ENCODE results near the gene FADS1.

Gene FADS1

DNA sequence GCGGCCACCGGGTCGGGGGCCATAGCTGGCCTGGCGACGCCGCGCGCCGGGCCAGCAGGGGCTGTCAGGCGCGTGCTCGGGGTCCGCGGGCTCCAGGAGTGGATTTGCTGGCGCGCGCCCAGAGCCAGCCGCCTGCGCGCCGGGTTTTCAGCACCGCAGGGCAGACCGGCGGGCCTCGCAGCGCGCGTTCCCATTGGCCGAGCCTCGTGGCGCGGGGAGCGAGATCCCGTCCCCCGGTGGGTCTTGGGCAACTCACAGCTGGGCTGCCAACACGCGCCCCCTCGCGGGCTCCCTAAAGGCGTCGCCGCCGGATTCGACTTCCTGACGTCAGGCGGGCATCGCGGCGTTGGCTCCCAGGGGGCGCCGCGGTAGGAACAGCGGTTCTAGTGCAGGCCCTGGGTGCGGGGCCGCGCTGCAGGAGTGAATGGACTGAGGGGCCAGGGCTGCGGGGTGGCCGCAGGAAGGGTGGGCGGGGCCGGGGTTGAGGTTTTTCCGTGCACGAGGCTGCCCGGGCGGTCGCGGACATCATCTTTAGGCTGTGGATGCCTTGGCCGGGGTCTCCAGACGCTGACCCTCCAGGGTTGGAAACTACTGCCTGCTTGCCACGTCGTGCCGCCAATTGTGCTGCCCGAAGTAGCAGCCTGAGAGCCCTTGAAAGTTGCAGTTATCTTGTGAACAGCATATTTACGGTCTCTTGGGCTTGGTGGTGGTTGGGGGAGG is at the start of gene FADS1:
FADS1 (minus strand) TSS at position 268 of the 720 bp plus-strand sequence; CDS start at position 194, 74 bp downstream.
- DNase-seq (ENCODE audit: low read depth in 1 of 2, low spot score in 1 of 2): peak; percentile 37 to 65

- no peak for DNase-seq (ENCODE audit: low read depth in 1 of 2, low spot score in 1 of 2)
Observed at GRCh38 chr11:61866231-61866957, 49.6 kb upstream of the FADS1 start.

GRCh38 chr11:61864814-61865775 is 48.3 kb upstream of the FADS1 start:
- DNase-seq (ENCODE audit: low read depth in 1 of 2, low spot score in 1 of 2): no peak

- DNase-seq (ENCODE audit: low read depth in 1 of 2, low spot score in 1 of 2): no peak
Observed at GRCh38 chr11:61863548-61864081, 46.8 kb upstream of the FADS1 start.

GRCh38 chr11:61862714-61863547 is 46.1 kb upstream of the FADS1 start:
- no peak for DNase-seq (ENCODE audit: low read depth in 1 of 2, low spot score in 1 of 2)

- no peak for DNase-seq (ENCODE audit: low read depth in 1 of 2, low spot score in 1 of 2)
Observed at GRCh38 chr11:61861634-61862033, 44.8 kb upstream of the FADS1 start.

DNA sequence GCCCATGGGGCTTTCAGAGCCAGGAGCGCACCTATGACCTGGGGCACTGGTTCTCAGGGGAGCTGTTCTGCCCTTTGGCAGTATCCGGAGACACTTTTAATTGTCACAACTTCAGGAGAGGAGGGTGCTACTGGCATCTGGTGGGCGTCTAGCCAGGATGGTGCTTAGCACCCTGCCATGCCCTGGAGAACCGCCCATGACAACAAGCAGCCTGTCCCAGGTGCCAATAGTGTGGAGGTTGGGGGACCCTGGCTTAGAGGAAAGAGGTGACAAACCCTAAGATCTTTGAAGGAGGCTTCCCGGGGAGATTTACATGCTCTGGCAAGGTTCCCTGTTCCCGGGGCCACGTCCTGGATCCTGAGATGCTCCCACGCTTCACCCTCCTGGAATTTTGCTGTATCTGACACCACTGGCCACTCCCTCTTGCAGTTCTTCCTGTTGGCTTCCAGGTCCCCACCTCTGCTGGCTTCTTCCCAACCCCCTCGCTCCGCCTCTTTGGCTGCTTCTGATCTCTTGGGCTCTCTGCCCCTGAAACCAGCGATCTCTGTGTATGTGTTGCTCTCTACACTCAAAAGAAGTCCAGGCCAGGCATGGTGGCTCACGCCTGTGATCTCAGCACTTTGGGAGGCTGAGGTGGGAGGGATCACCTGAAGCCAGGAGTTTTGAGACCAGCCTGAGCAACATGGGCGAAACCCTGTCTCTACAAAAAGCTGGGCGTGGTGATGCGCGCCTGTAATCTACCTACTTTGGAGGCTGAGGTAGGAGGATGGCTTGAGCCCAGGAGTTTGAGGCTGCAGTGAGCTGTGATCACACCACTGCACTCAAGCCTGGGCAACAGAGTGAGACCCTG is 43.5 kb upstream of the FADS1 start:
- no peak for DNase-seq (ENCODE audit: low read depth in 1 of 2, low spot score in 1 of 2)

- DNase-seq (ENCODE audit: low read depth in 1 of 2, low spot score in 1 of 2): no peak
Observed at GRCh38 chr11:61855939-61856680, 39.3 kb upstream of the FADS1 start.

DNA sequence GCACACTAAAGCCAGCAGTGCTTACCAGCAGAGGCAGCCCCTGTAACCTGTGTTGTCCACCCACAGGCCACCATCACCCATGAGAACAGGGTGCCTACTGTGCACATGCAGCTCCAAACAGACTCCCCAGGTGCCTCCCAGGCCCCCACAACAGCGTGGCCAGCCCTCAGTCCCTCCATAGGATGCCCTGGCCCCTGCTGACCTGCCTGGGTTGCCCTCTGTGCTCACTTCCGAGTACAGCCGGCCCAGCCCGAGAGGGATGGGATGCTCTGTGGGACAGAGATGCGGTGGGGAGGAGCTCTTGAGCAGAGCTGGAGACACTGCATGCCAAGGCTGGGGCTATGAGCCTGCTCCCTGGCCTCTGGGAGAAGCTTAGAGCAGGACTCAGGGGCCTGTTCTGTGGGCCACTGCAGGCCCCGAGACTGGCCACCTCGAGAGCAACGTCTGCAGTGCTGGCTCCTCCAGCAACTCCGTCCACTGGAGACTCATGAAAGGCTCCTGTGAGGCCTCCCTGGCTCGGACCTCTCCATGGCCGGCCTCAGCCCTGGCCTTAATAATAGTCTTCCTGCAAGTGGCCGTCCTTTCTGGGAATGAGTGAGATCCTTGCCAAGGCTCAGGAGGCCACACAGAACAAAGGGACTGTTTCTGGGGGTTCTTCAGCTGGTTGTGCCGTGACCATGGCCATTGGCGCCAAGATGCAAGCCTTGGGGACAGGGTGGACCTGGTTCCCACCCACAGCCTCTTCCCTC is 38.3 kb upstream of the FADS1 start:
- no peak for DNase-seq (ENCODE audit: low read depth in 1 of 2, low spot score in 1 of 2)

DNA sequence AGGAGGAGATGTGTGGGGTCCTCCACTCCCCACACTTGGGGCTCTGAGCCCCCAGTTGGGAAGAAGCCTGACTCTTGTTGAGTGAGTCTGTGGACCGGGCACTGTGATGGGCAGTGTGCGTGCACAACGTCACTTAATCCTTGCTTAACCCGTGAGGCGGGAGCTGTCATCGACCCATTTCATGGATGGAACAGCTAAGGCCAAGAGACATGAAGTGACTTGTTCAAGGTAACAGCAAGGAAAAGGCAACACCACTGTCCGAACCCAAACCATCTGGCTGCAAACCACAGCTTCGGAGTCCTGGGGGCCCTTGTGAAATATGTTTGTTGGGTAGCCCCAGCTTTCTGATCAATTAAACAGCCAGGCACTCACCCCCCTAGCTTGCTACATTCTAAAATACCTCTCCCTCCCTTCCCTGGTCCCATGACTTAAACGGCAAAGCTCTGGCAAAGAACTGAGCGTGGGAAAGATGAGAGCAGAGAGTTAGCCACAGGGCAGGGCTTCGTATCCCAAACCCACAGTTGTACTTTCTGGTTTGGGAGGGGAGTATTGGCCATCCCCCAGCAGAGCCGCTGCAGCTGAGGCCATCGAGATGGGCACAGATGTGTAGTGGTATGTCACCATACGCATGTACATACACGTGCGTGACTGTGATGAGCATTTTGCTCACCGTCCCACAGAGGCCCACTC is 37.5 kb upstream of the FADS1 start:
- no peak for DNase-seq (ENCODE audit: low read depth in 1 of 2, low spot score in 1 of 2)

GRCh38 chr11:61853698-61854169 is 36.9 kb upstream of the FADS1 start:
- DNase-seq (ENCODE audit: low read depth in 1 of 2, low spot score in 1 of 2): no peak

- DNase-seq (ENCODE audit: low read depth in 1 of 2, low spot score in 1 of 2): no peak
Observed at GRCh38 chr11:61851900-61852295, 35.1 kb upstream of the FADS1 start.

- no peak for DNase-seq (ENCODE audit: low read depth in 1 of 2, low spot score in 1 of 2)
Observed at GRCh38 chr11:61851113-61851899, 34.5 kb upstream of the FADS1 start.

GRCh38 chr11:61850687-61851086 is 33.9 kb upstream of the FADS1 start:
- DNase-seq (ENCODE audit: low read depth in 1 of 2, low spot score in 1 of 2): no peak

GRCh38 chr11:61848631-61849030 is 31.8 kb upstream of the FADS1 start:
- no peak for DNase-seq (ENCODE audit: low read depth in 1 of 2, low spot score in 1 of 2)

DNA sequence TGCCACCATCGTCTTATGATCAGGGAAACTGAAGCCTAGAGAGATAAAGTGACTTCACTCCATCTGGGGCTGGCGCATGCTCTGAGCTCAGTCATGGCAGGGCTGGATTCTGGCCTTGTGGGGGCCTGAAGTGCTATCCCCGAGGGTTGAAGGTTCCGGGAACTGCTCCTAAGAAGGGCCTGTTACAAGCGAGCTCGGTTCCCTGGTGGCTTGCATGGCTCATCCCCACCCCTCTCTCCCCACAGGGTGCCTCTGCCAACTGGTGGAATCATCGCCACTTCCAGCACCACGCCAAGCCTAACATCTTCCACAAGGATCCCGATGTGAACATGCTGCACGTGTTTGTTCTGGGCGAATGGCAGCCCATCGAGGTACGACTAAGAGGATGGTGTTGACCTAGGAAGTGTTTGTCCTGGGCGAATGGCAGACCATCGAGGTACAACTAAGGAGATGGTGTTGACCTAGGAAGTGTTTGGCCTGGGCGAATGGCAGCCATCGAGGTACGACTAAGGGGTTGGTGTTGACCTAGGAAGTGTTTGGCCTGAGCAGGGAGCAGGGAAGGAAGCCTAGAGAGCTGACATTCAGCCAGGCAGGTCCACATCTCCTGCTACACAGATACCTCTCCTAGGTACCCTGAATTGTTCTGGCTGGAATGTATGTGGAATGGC is 31.2 kb upstream of the FADS1 start:
- DNase-seq (ENCODE audit: low read depth in 1 of 2, low spot score in 1 of 2): no peak
